HT1080 (cell line): ENCODE measurements around the gene JPH4. TPM values are rescaled to one million over a fixed set of nuclear protein-coding genes. Genes with fewer than 3 reads are reported as not detected.

ENCODE experiments used
- DNase-seq: peaks from one replicate; pipeline ENCODE4 v3.0.0-alpha.2; 2015; ENCODE audit warnings: low read depth
- total RNA-seq: library from RNA; depleted of rRNA; stranded (reverse); fragments of >200 nt; shearing (Covaris generic); gene quantifications from 2 replicates; pipeline ENCODE4 v1.2.3, GENCODE V29; 2014; rRNA removed

JPH4 gene
- total RNA-seq, 1 experiment from 2014 or later: 36.3 TPM

- DNase-seq: no peak
Measured at GRCh38 chr14:23531391-23531790, 47.2 kb downstream of the JPH4 start.

- no peak for DNase-seq
Measured at GRCh38 chr14:23530375-23531055, 48.1 kb downstream of the JPH4 start.

GRCh38 chr14:23529016-23529415 is 49.6 kb downstream of the JPH4 start:
- no peak for DNase-seq

GRCh38 chr14:23528555-23528954 is 50.0 kb downstream of the JPH4 start:
- DNase-seq: peak; percentile 10

- no peak for DNase-seq
Measured at GRCh38 chr14:23525611-23526010, 53.0 kb downstream of the JPH4 start.

- no peak for DNase-seq
Measured at GRCh38 chr14:23524954-23525353, 53.6 kb downstream of the JPH4 start.

GRCh38 chr14:23523229-23524016 is 55.2 kb downstream of the JPH4 start:
- no peak for DNase-seq

- no peak for DNase-seq
Measured at GRCh38 chr14:23522643-23523198, 55.9 kb downstream of the JPH4 start.

GRCh38 chr14:23521785-23522640 is 56.6 kb downstream of the JPH4 start:
- no peak for DNase-seq

GRCh38 chr14:23520899-23521533 is 57.6 kb downstream of the JPH4 start:
- DNase-seq: no peak

- no peak for DNase-seq
Measured at GRCh38 chr14:23518709-23519108, 59.9 kb downstream of the JPH4 start.

Other genes with a start within 250 kb of the JPH4 start
- gene SLC22A17, start 225.9 kb downstream of the JPH4 start, total RNA-seq: 1.2 and 5.5 TPM in 2 replicates
- not detected in 2 replicates for gene EFS, start 213.6 kb downstream of the JPH4 start, total RNA-seq
- not detected in 2 replicates for gene IL25, start 206.0 kb downstream of the JPH4 start, total RNA-seq
- 0.10 TPM in 1 of 2 replicates, not detected in the other for gene CMTM5, start 201.7 kb downstream of the JPH4 start, total RNA-seq
- 0.03 TPM in 1 of 2 replicates, not detected in the other for gene MYH6, start 170.5 kb downstream of the JPH4 start, total RNA-seq
- gene MYH7, start 143.1 kb downstream of the JPH4 start, total RNA-seq: not detected in 2 replicates
- gene NGDN, start 109.1 kb downstream of the JPH4 start, total RNA-seq: 75.0 and 78.0 TPM in 2 replicates
- gene ZFHX2, start 27.0 kb downstream of the JPH4 start, total RNA-seq: 0.63 and 1.2 TPM in 2 replicates
- 19.5 and 25.8 TPM in 2 replicates for gene THTPA, start 22.5 kb downstream of the JPH4 start, total RNA-seq
- gene AP1G2, start 11.0 kb downstream of the JPH4 start, total RNA-seq: 26.5 and 31.5 TPM in 2 replicates
- 5,417 and 5,493 TPM in 2 replicates for gene DHRS2, start 57.6 kb upstream of the JPH4 start, total RNA-seq